Left cardiac atrium (tissue), 4 donors: ENCODE data around the gene TSC22D2. TPM values are rescaled to one million over a fixed set of nuclear protein-coding genes. Genes with fewer than 3 reads are reported as not detected.

Experiments
- ATAC-seq, 2 donors: fragments of 200-7000 bp; cut with Tn5 transposase; one replicate each; pipeline ENCODE4 v1.9.1; 2020; ENCODE audit warnings: mild to moderate bottlenecking in 2 of 2, moderate library complexity in 2 of 2
- DNase-seq: peaks from one replicate; pipeline ENCODE4 v3.0.0-alpha.2; 2020
- intact Hi-C, 2 donors: fragments of 100-400 bp; cut with DNase I; formaldehyde crosslinking; loops; one replicate each; pipeline versions ENCODE4 v1.14.1 to v1.15.1; 2022 to 2023
- total RNA-seq, 2 donors: library from RNA; stranded (reverse); fragmentation: NEBNext Ultra II Directional; extraction: Animal tissue kit (Norgen Biotek cat#: 25700); gene quantifications; one replicate each; pipeline ENCODE4 v1.2.1, GENCODE V29; 2021
- donor health status: DM: no; HTN: yes; CAD: no.
- donor health status: DM: no; HTN: yes; CAD: no; lungs with severe emphysema.
- donor health status: DM: yes; HTN: yes; CAD: no.
- donor health status: Dilated cardiomyopathy.

TSC22D2 gene
- total RNA-seq, 2 donors from 2014 or later = 24.0 to 34.9 TPM

DNA sequence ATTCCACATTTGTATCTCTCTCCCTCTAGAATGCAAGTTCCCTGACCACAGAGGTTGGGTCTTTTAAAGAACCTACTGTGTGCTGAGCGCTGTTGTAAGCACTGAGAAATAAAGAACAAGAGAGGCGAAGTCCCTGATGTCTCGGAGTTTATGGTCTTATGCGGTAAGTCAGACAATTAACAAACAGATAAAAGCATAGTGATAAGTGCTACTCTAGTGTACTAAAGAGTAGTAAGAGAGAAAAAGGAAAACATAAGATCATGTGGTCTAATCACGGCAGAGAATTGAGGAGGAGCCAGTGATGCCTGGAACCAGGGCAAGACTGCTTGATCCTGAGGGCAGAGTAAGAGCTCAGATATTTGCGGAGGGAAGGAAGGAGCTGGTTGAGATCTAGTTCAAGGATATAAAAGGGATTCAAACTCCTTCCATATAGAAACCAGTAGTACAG is 29.8 kb upstream of the TSC22D2 start:
- intact Hi-C loops = no loop called here
- DNase-seq = no peak
- ATAC-seq = no peak

DNA sequence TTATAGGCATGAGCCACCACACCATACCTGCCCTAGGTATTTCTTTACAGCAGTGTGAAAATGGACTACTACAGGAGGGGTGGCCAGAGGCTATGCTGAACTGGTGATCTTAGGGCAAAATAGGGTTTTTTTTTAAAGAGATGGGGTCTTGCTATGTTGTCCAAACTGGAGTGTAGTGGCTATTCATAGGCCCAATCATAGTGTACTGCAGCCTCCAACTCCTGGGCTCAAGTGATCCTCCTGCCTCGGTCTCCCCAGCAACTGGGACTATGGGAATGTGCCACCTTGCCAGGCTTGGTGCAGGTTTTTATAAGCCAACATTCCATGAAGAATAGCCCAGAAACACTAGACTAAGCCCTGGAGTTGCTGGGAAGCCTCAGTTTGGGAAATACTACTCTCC is 28.6 kb upstream of the TSC22D2 start:
- intact Hi-C loops = no loop called here
- ATAC-seq (no peak), DNase-seq (no peak)

DNA sequence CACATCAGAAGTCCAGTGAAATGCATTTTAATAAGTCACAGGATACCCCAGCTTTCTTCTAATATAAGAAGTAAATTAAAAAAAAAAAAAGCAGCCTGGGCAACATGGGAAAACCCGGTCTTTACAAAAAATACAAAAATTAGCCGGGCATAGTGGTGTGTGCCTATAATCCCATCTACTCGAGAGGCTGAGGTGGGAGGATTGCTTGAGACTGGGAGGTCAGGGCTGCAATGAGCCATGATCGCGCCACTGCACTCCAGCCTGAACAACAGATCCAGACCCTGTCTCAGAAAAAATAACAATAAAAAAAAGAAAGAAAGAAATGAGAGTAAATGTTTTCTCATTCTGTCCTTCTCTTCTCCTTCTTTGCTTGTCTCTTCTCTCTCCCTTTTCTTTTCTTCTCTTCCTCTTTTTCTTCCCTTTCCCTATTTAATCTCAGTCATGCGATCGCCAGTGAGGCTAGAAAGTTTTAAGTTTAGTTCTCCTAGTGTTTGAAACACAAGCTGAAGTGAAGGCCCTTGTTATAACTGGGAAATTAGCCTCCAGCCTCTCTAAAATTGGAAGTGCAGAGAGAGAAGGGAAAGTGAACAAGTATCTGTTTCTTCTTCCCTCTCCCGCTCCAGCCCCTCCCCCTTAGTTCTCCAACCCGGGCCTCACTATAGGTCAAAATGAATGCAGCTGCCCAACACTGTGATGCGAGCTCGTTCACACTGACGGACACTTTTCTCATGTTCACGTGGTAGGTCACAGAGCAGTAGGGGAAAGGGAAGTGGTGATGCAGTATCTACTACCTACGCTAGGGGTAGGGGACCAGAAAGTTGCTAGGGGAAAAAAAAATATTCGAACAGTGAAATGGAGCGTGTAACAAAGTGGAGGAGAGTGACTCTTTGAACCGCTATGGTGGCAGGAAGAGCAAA is 23.5 kb upstream of the TSC22D2 start:
- peak; percentile 74 to 79 for ATAC-seq
- intact Hi-C loops = no loop called here
- DNase-seq = peak; percentile 31

DNA sequence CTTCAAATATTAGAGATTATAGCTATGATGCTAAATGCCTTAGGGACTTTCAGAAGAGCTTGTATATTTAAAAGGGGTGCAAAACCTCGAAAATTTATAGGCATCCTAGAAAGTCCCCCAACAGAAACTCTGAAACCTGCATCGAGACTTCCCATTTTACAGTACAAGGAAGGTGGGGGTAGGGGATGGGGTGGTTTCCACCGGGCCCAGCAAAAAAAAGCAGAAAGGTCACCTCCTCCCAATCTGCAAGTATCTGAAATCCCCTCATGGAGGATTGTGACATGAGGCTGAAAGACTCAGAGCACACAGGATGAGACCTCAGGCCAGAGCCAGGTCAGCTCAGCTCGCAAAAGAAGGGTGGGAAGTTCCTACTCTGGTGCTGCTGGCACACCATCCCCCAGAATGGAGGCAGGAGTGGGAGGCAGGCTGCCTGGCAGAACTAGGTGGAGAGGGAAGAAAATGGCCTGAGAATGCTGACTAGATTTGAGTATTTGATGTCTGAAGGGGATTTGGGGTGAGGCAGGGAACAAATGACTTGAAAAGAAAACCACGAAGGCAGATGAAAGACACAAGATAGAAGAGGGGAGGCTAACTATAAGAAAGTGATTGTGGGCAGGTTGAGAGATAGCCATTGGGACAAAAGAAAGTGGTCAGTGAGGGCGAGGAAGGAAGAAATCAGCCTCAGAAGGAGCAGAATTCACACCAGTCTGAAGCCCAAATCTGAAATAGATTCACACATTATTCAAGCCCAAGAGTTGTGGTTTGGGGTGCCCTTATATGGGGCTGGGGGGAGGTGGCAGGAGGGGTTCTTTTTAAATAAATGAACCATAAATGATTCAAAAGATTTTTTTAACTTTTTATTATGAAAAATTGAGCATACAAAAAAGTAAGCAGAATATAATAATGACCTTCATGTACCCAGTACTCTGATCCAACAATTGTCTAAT is 22.5 kb upstream of the TSC22D2 start:
- ATAC-seq = peak in 1 of 2 donors; percentile 15

DNA sequence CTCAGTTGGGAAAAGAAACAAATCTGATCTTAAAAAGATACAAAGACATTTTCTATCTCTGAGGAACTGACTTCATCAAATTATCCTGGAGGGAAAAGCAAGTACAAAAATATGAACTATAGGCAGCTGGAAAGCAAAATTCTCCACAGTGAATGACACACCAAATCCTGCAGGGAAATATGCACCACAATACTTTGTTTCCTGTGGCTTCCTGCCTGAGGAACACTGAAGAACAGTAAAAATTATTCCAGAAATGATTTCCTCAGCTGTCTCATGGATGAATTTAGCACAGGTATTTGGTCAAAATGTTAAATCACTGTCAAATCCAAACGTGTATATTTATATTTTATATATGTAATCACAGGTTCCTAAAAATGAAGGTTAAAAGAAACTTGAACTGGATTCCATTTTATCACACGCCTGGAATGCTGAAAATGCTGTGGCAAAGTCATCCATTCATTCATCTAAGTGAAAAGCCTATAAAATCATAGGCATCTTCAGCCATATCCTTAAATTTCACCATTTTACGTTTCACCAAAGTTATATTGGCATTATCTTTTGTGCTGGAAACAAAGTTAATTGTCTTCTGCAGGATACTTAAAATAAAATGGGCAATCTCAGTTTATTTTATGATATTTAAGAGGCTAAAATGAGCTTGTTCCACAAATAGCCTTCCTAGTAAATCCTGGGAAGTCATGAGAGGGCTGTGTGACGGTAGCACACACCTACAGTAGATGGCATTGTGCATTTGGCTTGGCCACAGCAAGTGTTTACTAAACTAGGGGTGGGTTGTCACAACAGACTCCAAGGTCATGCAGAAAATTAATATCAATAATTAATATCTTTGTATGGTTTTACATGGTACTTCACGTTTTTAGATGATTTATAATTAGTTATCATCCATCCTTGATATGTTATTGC is 19.3 kb upstream of the TSC22D2 start:
- DNase-seq (no peak), ATAC-seq (no peak)
- intact Hi-C loops = no loop called here

More for the DNA sequence above, 22.5 kb upstream of the TSC22D2 start:
- intact Hi-C loops = no loop called here
- no peak for DNase-seq

DNA sequence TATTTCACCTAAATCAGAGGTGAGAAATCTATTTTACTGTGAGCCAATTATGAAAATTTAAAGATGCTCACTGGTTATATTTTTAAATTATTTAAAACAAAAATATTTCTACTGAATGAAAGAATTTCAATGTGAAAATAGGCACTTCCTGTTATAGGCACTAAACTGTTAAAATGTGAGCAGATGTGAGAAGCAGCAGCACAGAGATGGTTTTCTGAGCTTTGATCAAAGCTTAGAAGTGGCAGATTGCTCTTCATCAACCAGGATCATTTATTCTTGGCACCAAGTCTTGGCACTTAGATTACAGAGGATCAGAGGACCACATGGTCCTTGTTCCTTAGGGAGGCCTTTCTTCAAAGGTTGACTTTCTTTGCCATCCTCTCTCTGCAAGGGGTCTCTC is 18.0 kb upstream of the TSC22D2 start:
- ATAC-seq (no peak), DNase-seq (no peak)
- intact Hi-C loops = no loop called here

DNA sequence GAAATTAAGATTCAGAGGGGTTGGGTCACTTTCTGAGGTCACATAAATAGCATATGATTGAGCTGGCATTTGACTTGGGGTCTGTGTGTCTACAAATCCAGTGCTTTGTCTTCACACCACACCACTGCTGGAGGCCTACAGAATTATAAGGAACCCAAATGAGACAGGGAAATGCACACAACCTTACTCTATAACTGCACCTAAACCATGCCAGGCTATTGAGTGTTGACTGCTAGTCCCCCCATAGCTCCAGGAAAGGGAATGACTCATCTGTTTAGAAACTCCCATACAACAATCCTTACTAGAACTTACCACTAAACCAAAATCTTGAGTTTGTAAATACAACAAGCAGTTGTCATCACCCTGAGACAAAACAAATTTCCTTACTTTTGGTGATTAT is 16.9 kb upstream of the TSC22D2 start:
- DNase-seq (no peak), ATAC-seq (no peak)
- intact Hi-C loops = no loop called here

DNA sequence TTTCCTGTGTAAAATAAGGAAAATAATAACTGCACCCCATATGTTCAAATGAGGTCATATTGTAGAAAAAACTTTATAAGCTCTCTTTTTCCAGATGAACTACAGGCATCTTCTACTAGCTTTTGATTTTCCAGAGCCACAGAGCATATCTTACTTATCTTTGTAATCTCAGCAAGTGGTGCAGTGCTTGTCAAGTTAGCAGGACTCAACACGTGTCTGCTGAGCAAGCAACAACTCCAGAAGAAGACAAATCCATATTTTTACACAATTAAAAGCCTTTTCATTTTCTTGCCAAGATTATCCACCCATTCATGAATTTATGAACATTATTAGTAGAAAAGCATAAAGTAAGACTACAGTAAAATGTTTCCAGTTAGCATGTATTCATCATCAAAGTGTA is 14.4 kb upstream of the TSC22D2 start:
- ATAC-seq = no peak
- no peak for DNase-seq
- intact Hi-C loops = no loop called here

DNA sequence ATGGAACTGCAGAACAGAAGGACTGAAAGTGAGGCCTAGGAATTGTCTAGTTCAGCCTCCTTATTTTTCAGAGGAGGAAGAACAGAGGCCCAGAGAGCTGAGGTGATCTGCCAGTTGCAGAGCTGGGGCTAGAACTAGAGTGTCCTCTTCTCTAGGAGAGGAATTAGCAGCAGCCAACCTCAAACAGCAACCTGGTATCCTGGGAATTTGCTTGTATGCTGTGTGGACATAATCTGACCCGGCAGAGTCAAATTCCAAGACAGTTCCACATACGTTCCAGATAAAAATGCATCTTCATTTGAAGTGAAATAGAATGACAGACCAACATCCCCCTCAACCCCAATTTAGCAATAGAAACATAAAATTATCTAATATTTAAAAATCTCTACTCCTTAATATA is 13.5 kb upstream of the TSC22D2 start:
- ATAC-seq = no peak
- no peak for DNase-seq
- intact Hi-C loops = no loop called here

DNA sequence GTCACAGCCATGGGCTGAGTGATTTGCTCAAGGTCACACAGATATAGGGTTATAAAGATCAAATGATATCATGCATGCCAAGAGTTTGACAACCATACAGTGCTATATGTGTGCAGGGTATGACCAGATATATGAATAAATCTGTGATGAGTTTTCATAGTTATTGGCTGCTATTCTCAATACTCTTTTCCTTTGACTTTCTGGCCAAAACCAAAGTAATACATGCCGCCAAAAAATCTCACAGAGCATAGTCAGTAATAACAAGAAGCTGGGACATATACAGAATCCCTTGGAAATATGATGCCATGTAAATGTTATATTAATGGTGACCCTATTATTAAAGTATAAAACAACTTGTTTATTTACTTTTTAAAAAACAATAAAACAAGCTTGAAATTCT is 11.6 kb upstream of the TSC22D2 start:
- intact Hi-C loops = no loop called here
- ATAC-seq (no peak), DNase-seq (no peak)

DNA sequence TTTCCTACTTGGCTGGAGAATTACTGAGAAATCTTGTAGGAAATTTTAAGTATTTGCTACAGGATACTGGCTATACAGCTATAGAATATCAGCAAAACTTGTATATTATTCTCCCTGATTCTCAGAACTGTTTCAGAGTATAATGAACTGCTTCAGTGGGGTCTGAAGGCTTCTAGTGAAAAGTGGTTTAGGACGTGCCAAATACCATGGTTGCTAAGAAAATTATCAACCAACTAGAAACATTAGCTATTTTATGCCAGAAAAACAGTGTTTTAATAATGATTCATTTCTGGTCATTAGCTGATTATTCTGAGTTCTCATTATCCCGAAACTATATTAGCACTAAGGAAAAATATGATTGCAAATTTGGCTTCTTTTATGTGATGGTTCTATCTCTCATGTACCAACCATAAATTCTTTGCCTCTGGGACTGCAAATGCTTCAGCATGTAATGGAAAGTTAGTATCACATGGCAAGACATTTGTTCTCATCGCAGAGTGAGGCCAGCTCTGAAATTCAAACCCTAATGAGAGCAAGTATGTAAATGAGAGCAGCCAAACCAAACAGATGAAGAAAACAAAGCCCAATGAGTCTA is 11.0 kb upstream of the TSC22D2 start:
- intact Hi-C loops = no loop called here
- peak; percentile 34 to 62 for ATAC-seq
- no peak for DNase-seq

DNA sequence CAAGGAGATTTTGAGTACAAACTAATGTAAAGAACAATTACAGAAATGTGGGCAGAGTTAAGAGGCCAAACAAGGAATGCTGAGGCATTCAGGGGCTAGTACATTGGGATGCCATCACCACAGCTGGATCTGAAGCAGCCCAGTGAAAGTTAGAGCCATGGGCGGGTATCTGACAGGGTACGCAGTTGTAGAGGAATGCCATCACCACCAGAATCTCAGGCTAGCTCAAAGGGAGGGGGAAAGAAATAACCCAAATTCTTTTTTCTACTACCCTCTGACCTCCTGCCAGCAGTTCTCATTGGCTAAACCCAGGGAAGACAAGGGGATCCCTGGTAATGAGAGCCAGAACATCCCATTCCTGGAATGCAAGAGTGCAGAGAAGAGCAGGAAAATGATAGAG is 9.0 kb upstream of the TSC22D2 start:
- intact Hi-C loops = no loop called here
- no peak for DNase-seq
- ATAC-seq = no peak

DNA sequence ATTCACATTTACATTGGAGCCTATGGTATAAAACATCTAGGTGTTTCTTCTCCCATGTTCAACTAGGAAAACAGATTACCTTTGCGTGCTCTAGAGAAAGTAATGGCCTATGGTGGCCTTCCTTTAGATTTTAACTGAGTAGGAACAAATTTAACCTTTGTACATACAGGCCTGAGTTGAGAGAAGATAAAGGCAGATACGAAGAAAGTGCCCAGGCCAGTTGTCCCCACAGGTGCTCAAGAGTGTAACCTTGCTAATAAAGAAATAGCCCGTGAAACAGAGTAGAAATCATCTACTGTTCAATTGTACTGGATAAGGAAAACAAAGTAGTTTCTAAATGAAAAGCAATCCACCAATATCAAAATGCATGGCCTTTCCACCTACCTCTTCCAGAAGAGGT is 6.8 kb upstream of the TSC22D2 start:
- ATAC-seq (no peak), DNase-seq (no peak)
- intact Hi-C loops = loop anchor here in 1 of 2 donors (10.0 kb wide), 3 partner anchors 166 to 364 kb away; partner anchors contain the start of genes SELENOT and SIAH2

DNA sequence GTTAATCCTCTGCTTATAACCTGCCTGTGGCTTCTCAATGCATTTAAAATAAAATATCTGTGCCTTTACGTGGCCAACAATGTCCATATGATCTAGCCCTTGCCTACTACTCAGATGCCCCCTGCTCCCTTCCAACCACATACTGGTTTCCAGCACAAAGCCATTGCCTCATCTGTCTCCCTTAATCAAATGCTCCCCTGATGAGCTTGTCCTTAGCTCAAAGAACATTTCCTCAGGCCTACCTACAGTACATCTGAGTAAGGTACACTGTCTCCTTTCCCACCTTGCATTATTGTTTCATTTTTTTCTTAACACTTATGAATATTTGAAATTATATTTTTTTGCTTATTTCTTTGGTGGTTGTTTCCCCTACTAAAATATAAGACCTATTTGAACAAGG is 5.9 kb upstream of the TSC22D2 start:
- ATAC-seq = no peak
- intact Hi-C loops = loop anchor here in 1 of 2 donors (10.0 kb wide), 3 partner anchors 167 to 363 kb away; partner anchors contain the start of genes SELENOT and SIAH2
- no peak for DNase-seq

DNA sequence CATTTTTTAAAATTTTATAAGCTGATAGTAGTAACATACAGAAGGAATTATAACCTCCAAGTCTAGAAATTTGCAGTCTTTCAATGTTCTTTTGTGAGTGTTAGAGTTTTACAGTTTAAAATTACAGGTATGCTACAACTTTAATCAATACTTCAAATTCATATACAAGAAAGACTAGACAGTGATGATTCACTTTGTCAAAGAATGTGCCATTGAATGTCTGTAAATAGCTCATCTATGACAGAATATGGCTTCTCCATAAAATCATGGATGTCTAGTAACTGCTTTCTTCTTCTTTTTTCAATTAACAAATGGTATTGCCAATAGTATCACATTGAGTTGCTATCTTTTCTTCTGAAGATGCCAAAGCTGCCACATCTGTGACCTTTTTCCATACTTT is 4.1 kb upstream of the TSC22D2 start:
- ATAC-seq (no peak), DNase-seq (no peak)
- intact Hi-C loops = loop anchor here in 1 of 2 donors (10.0 kb wide), 3 partner anchors 169 to 361 kb away; partner anchors contain the start of genes SELENOT and SIAH2

DNA sequence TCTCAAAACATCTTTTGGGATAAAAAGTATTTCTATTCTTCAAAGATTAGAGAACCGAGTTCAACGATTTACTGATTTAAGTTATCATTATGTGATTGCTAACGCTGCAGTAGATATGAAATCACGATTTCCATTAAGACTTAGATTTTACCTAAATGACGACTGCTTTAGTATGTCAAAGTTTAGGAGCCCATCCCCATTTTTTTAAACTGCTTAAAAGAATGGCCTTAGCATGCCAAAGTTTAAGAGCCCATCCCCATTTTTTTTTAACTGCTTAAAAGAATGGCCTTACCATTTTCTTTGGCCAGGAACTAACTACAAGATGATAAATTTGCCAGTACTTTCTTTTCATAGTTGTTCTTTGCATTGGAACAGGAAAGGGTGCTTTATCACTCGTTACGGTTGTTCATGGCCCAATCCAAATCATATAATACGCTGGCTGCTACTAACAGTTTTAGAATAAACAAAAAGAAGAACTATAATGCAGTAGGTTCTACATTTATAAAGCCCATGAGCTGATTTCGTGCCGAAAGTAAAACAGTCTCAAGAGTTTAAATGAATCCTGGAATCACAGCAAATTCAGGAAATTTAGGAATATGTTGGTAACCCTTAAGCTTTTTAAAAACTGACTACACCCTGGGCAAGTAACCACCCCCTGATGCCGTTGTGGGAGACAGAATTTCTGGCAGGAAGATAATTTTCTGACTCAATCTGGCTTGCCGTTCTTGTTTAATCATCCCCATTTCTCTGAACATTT is 869 bp upstream of the TSC22D2 start:
- intact Hi-C loops = loop anchor here in 1 of 2 donors (5.0 to 10.0 kb wide), 5 partner anchors 35 to 358 kb away; partner anchors contain the start of genes SELENOT and SIAH2
- DNase-seq (peak; percentile 24), ATAC-seq (no peak)

DNA sequence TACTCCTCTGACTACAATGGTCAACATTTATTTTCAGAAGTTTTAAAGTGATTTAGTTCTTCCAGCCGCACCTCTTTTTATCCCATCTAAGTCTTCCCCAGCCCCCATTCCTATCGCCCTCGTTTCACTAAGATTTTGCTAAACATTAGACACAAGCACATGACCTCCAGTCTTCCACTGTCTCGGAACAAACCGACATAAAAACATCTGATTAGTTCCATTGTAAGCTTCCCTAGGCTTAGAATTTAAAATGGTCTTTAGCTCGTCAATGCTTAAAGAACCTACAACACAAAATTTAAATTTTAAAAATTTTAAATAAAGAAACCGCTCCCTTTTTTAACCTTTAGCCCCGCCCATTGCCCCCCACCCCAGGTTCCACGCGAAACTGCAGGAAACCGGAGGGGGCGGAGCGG is 284 bp upstream of the TSC22D2 start:
- ATAC-seq = no peak
- intact Hi-C loops = loop anchor here in 1 of 2 donors (2.0 to 10.0 kb wide), 6 partner anchors 36 to 357 kb away; partner anchors contain the start of genes SELENOT and SIAH2
- DNase-seq = no peak
